GM18505 (cell line): ENCODE results near the gene FUT2.

ENCODE experiments used
- ATAC-seq: cut with Tn5 transposase; IDR thresholded peaks from one replicate; pipeline ENCODE4 v1.9.1; 2021; ENCODE audit not compliant: unreplicated experiment
- POLR2A ChIP-seq: IDR thresholded peaks from 4 replicates; pipeline ENCODE4 v1.6.1; 2011; ENCODE audit warnings: borderline replicate concordance; ENCODE audit not compliant: insufficient read depth, insufficient read length; ENCODE audit errors: extremely low read depth

Gene FUT2

GRCh38 chr19:48737360-48737998 is 41.7 kb downstream of the FUT2 start:
- TF ChIP-seq POLR2A: no peak
- no peak for ATAC-seq

- ATAC-seq: peak; percentile 80
- TF ChIP-seq POLR2A: no peak
These were observed 43.0 kb downstream of the FUT2 start for GRCh38 chr19:48738557-48739403.

GRCh38 chr19:48739404-48740163 is 43.8 kb downstream of the FUT2 start:
- no peak for ATAC-seq
- TF ChIP-seq POLR2A: no peak

- no peak for ATAC-seq
- TF ChIP-seq POLR2A: no peak
These were observed 44.6 kb downstream of the FUT2 start, which contains the start of gene RASIP1 for GRCh38 chr19:48740164-48740972. TSS of gene RASIP1 (minus strand) at chr19:48740610. CDS start at chr19:48740282, 328 bp downstream.

GRCh38 chr19:48741129-48741999 is 45.6 kb downstream of the FUT2 start:
- no peak for TF ChIP-seq POLR2A
- no peak for ATAC-seq

- no peak for TF ChIP-seq POLR2A
- ATAC-seq: no peak
These were observed 46.3 kb downstream of the FUT2 start for GRCh38 chr19:48742096-48742495.

GRCh38 chr19:48745208-48745995 is 49.6 kb downstream of the FUT2 start:
- no peak for ATAC-seq
- no peak for TF ChIP-seq POLR2A

- no peak for TF ChIP-seq POLR2A
- no peak for ATAC-seq
These were observed 50.3 kb downstream of the FUT2 start for GRCh38 chr19:48746110-48746509.

GRCh38 chr19:48746738-48747575 is 51.2 kb downstream of the FUT2 start, which contains the start of gene IZUMO1:
TSS of gene IZUMO1 (minus strand) at chr19:48746909. CDS start at chr19:48745859, 1,050 bp downstream.
- TF ChIP-seq POLR2A: no peak
- ATAC-seq: no peak

GRCh38 chr19:48749571-48750198 is 53.9 kb downstream of the FUT2 start:
- TF ChIP-seq POLR2A: no peak
- no peak for ATAC-seq
